ENCODE measurements around the gene RNF39. TPM values are rescaled to one million over a fixed set of nuclear protein-coding genes. Genes with fewer than 3 reads are reported as not detected.

RNF39 gene
- total RNA-seq, 1 experiment from 2014 or later = 0.23 TPM

DNA sequence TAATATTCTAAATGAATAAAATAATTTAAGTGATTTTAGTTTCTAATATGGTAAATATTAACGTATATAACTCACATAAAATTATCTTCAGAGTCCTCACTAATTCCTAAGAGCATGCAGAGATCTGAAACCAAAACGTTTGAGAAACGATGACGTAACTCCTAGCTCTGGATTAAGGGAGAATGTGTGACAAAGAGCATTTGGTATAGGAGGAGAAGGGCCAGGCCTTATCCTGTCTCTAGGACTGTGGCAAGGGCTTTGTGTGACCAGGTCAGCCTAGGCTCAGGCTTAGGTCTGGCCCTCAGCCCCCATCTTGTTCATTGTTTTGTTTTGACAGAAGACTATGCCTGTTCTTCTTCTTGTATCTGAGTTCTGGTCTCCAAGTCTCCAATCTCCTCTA is 33.7 kb downstream of the RNF39 start:
- ChIA-PET POLR2A (no interaction called here), CTCF (no interaction called here)
- H3K27ac Mint-ChIP-seq (ENCODE audit: unreplicated experiment) = no peak overlapping the region
- intact Hi-C loops (cut with micrococcal nuclease; ENCODE audit: unreplicated experiment) = no loop called here
- H3K9me3 Mint-ChIP-seq (ENCODE audit: unreplicated experiment) = no peaks in the 10 kb centered on the region
- Histone ChIP-seq H3K36me3 (ENCODE audit: control insufficient read depth, insufficient read depth, low read length) (no peaks in the 10 kb centered on the region), H3K4me1 (no peaks in the 10 kb centered on the region), H3K27me3 (replicated peaks; ENCODE audit: control insufficient read depth, insufficient read depth, low read length) (no peaks in the 10 kb centered on the region), H3K4me3 (ENCODE audit: low read depth, low read length) (no peak overlapping the region), H3K9me3 (no peaks in the 10 kb centered on the region)
- H3K27me3 Mint-ChIP-seq (ENCODE audit: insufficient read depth, unreplicated experiment) = no peaks in the 10 kb centered on the region
- no peak overlapping the region for H3K4me3 Mint-ChIP-seq (ENCODE audit: unreplicated experiment)
- no peaks in the 10 kb centered on the region for H3K36me3 Mint-ChIP-seq (ENCODE audit: insufficient read depth, unreplicated experiment)
- DNase-seq = no peak
- TF ChIP-seq, protein P1, sequence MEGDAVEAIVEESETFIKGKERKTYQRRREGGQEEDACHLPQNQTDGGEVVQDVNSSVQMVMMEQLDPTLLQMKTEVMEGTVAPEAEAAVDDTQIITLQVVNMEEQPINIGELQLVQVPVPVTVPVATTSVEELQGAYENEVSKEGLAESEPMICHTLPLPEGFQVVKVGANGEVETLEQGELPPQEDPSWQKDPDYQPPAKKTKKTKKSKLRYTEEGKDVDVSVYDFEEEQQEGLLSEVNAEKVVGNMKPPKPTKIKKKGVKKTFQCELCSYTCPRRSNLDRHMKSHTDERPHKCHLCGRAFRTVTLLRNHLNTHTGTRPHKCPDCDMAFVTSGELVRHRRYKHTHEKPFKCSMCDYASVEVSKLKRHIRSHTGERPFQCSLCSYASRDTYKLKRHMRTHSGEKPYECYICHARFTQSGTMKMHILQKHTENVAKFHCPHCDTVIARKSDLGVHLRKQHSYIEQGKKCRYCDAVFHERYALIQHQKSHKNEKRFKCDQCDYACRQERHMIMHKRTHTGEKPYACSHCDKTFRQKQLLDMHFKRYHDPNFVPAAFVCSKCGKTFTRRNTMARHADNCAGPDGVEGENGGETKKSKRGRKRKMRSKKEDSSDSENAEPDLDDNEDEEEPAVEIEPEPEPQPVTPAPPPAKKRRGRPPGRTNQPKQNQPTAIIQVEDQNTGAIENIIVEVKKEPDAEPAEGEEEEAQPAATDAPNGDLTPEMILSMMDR (IDR thresholded peaks at IDR 0.05; ENCODE audit: insufficient read depth in 1 of 2, low read depth in 1 of 2, low read length in 1 of 2, severe bottlenecking in 1 of 2, unreplicated experiment in 1 of 2) = no peak
- H3K4me1 Mint-ChIP-seq (ENCODE audit: low read depth, unreplicated experiment) = no peaks in the 10 kb centered on the region
- no TSS peak for BruUV-seq (replicated peaks)

DNA sequence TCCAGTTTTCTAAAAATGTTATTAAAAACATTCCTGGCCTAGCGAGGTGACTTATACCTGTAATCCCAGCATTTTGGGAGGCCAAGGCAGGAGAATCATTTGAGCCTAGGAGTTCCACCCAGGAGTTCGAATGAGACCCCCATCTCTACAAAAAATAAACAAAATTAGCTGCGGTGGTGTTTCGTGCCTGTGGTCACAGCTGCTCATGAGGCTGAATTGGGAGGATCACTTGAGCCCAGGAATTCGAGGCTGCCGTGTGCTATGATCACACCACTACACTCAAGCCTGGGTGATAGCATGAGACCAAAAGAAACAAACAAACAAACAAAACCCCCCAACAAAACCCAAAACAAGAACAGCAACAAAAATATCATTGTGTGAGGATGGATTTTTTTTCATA is 34.3 kb downstream of the RNF39 start:
- Histone ChIP-seq H3K4me3 (ENCODE audit: low read depth, low read length) (no peak overlapping the region), H3K27me3 (replicated peaks; ENCODE audit: control insufficient read depth, insufficient read depth, low read length) (no peaks in the 10 kb centered on the region), H3K4me1 (no peaks in the 10 kb centered on the region), H3K36me3 (ENCODE audit: control insufficient read depth, insufficient read depth, low read length) (no peaks in the 10 kb centered on the region), H3K9me3 (no peaks in the 10 kb centered on the region)
- no peak for DNase-seq
- no peaks in the 10 kb centered on the region for H3K4me1 Mint-ChIP-seq (ENCODE audit: low read depth, unreplicated experiment)
- CTCF ChIA-PET = no interaction called here
- H3K9me3 Mint-ChIP-seq (ENCODE audit: unreplicated experiment) = no peaks in the 10 kb centered on the region
- TF ChIP-seq, protein P1 (IDR thresholded peaks at IDR 0.05; ENCODE audit: insufficient read depth in 1 of 2, low read depth in 1 of 2, low read length in 1 of 2, severe bottlenecking in 1 of 2, unreplicated experiment in 1 of 2) = no peak
- H3K4me3 Mint-ChIP-seq (ENCODE audit: unreplicated experiment) = no peak overlapping the region
- H3K27ac Mint-ChIP-seq (ENCODE audit: unreplicated experiment) = no peak overlapping the region
- H3K36me3 Mint-ChIP-seq (ENCODE audit: insufficient read depth, unreplicated experiment) = no peaks in the 10 kb centered on the region
- intact Hi-C loops (cut with micrococcal nuclease; ENCODE audit: unreplicated experiment) = no loop called here
- POLR2A ChIA-PET = no interaction called here
- BruUV-seq (replicated peaks) = no TSS peak
- no peaks in the 10 kb centered on the region for H3K27me3 Mint-ChIP-seq (ENCODE audit: insufficient read depth, unreplicated experiment)

DNA sequence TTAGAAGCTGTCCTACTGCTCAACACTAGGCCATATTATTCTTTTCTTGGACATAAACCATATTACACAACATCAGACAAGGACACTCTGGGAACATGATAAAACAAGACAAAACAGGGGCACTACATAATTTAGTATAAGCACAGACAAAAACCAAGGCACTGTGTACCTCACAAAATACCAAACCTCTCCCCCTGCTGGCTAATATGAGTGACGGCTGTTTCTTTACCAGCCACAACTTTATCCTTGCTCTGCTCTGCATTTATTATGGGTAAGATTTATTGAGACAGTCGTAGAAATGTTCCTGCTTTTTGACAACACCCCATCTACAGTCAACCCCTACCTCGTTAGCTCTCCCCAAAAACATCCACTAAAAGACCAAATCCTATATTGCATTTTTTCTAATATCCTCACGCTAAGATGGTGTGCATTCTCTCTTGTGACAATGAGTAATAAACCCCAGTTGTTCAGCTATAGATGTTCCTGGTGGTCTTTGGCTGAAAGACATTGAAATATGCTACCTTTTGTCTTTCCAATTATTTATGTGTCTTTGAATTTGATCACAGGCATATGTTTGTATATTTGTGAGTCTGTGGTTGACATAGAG is 38.3 kb downstream of the RNF39 start:
- Histone ChIP-seq H3K4me3 (ENCODE audit: low read depth, low read length) (no peak overlapping the region), H3K36me3 (ENCODE audit: control insufficient read depth, insufficient read depth, low read length) (no peaks in the 10 kb centered on the region), H3K4me1 (no peaks in the 10 kb centered on the region), H3K27me3 (replicated peaks; ENCODE audit: control insufficient read depth, insufficient read depth, low read length) (no peaks in the 10 kb centered on the region), H3K9me3 (no peaks in the 10 kb centered on the region)
- no peak overlapping the region for H3K27ac Mint-ChIP-seq (ENCODE audit: unreplicated experiment)
- H3K4me3 Mint-ChIP-seq (ENCODE audit: unreplicated experiment) = no peak overlapping the region
- no peaks in the 10 kb centered on the region for H3K9me3 Mint-ChIP-seq (ENCODE audit: unreplicated experiment)
- TF ChIP-seq, protein P1 (IDR thresholded peaks at IDR 0.05; ENCODE audit: insufficient read depth in 1 of 2, low read depth in 1 of 2, low read length in 1 of 2, severe bottlenecking in 1 of 2, unreplicated experiment in 1 of 2) = peak; percentile 57 to 63
- DNase-seq = peak in 1 of 2 experiments; percentile 11
- ChIA-PET CTCF (interaction anchor here (0.6 to 1.0 kb wide), 4 partner anchors 8 to 189 kb away, joined by 3 read pairs; partner anchors contain the start of gene POLR1H), POLR2A (no interaction called here)
- intact Hi-C loops (cut with micrococcal nuclease; ENCODE audit: unreplicated experiment) = loop anchor here (1.0 kb wide), 1 partner anchor 189 kb away; no protein-coding TSS in a partner anchor
- H3K36me3 Mint-ChIP-seq (ENCODE audit: insufficient read depth, unreplicated experiment) = no peaks in the 10 kb centered on the region
- no peaks in the 10 kb centered on the region for H3K27me3 Mint-ChIP-seq (ENCODE audit: insufficient read depth, unreplicated experiment)
- H3K4me1 Mint-ChIP-seq (ENCODE audit: low read depth, unreplicated experiment) = no peaks in the 10 kb centered on the region
- BruUV-seq (replicated peaks) = no TSS peak
